ENCODE results near the gene FSTL3.

- TF ChIP-seq TAF1 (IDR thresholded peaks at IDR 0.05; ENCODE audit: low read depth, low read length) (no peak), RAD21 (IDR thresholded peaks at IDR 0.05 in 1 of 2, conservative IDR thresholded peaks at IDR 0.05 in 1 of 2; ENCODE audit: low read depth in 2 of 2, low read length in 2 of 2) (no peak)
Measured at GRCh38 chr19:658059-658839, 17.9 kb upstream of the FSTL3 start.
